ENCODE measurements around the gene ZNF322. TPM values are rescaled to one million over a fixed set of nuclear protein-coding genes. Genes with fewer than 3 reads are reported as not detected.
"Not testable (repeated sequence)": the region's sequence is repeated elsewhere in the genome, so short reads cannot be mapped to it uniquely, and the experiment has no call there.

Gene ZNF322
- 10 to 100 TPM; 15.6 to 17.8 (median 16.5) TPM for total RNA-seq
- 5.1 TPM for polyA plus RNA-seq
- long read RNA-seq, donor 1, full-length matches to known transcripts = 18 of 19 reads
- long read RNA-seq, donor 1, partial matches to known transcripts = 0 of 19 reads
- long read RNA-seq, donor 1, other reads (novel, unspliced or antisense) = 1 of 19 reads
- long read RNA-seq, donor 2, full-length matches to known transcripts = 8 of 9 reads
- long read RNA-seq, donor 2, partial matches to known transcripts = 0 of 9 reads
- long read RNA-seq, donor 2, other reads (novel, unspliced or antisense) = 1 of 9 reads
- long read RNA-seq, donor 3, full-length matches to known transcripts = 46 of 55 reads
- long read RNA-seq, donor 3, partial matches to known transcripts = 0 of 55 reads
- long read RNA-seq, donor 3, other reads (novel, unspliced or antisense) = 9 of 55 reads
- long read RNA-seq, donor 4, full-length matches to known transcripts = 6 of 9 reads
- long read RNA-seq, donor 4, partial matches to known transcripts = 0 of 9 reads
- long read RNA-seq, donor 4, other reads (novel, unspliced or antisense) = 3 of 9 reads

- Histone ChIP-seq H3K27ac (ENCODE audit: low read length) (peak within 1 kb of the TSS; percentile 93), H3K27me3 (ENCODE audit: control insufficient read depth, insufficient read depth) (no peaks in the 10 kb centered on the region), H3K9me3 (ENCODE audit: control insufficient read depth, low read length) (no peaks in the 10 kb centered on the region), H3K4me3 (ENCODE audit: low read length) (peak within 1 kb of the TSS; percentile 98), H3K4me1 (ENCODE audit: control insufficient read depth, insufficient read depth, low read length) (no peaks in the 10 kb centered on the region)
- peak; percentile 100 for ATAC-seq
- under 1% methylated on average over 54 of the region's 56 CpGs for WGBS
- intact Hi-C loops (cut with DNase I) = no loop called here
- DNase-seq = peak; percentile 96 to 98 (median 98)
Measured at GRCh38 chr6:26659042-26659999, at the start of gene ZNF322. ZNF322 (minus strand) TSS chr6:26659746; CDS start chr6:26638553, 21,193 bp downstream.

DNA sequence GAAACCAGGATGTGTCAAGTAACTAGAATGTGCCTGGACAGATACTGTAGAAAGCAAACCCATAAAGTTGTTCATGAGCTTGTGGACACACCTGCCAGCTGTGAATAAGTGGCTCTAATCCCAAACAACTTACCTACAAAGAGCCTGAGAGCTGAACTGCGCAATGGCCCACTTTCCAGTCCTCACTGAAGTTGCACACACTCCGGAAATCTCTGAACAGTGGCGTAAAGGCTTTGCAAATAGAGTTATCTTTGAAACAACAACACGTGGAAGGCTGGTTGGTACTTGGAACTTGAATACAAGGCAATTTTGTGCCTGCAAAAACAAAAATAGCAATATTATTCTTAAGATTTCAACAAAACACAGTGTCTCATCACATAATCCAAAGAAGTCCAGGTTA lies 46.2 kb upstream of the ZNF322 start:
- DNase-seq; H3K4me1 ChIP-seq (ENCODE audit: control insufficient read depth, insufficient read depth, low read length); intact Hi-C loops (cut with DNase I); H3K27me3 ChIP-seq (ENCODE audit: control insufficient read depth, insufficient read depth); H3K9me3 ChIP-seq (ENCODE audit: control insufficient read depth, low read length); ATAC-seq; H3K27ac ChIP-seq (ENCODE audit: low read length); H3K4me3 ChIP-seq (ENCODE audit: low read length): not testable (repeated sequence)
- no CpG with 5 or more reads among the region's 4 CpGs for WGBS

GRCh38 chr6:26705352-26705751 lies 45.8 kb upstream of the ZNF322 start:
- ATAC-seq; H3K27ac ChIP-seq (ENCODE audit: low read length); H3K4me1 ChIP-seq (ENCODE audit: control insufficient read depth, insufficient read depth, low read length); intact Hi-C loops (cut with DNase I); H3K9me3 ChIP-seq (ENCODE audit: control insufficient read depth, low read length); H3K4me3 ChIP-seq (ENCODE audit: low read length); H3K27me3 ChIP-seq (ENCODE audit: control insufficient read depth, insufficient read depth); DNase-seq: not testable (repeated sequence)
- no CpG with 5 or more reads among the region's 5 CpGs for WGBS

- H3K27me3 ChIP-seq (ENCODE audit: control insufficient read depth, insufficient read depth); H3K27ac ChIP-seq (ENCODE audit: low read length); intact Hi-C loops (cut with DNase I); H3K9me3 ChIP-seq (ENCODE audit: control insufficient read depth, low read length); DNase-seq; ATAC-seq; H3K4me1 ChIP-seq (ENCODE audit: control insufficient read depth, insufficient read depth, low read length); H3K4me3 ChIP-seq (ENCODE audit: low read length): not testable (repeated sequence)
- no CpG with 5 or more reads among the region's 17 CpGs for WGBS
Measured at GRCh38 chr6:26701023-26701747, 41.6 kb upstream of the ZNF322 start.

- H3K4me1 ChIP-seq (ENCODE audit: control insufficient read depth, insufficient read depth, low read length); ATAC-seq; H3K27ac ChIP-seq (ENCODE audit: low read length); H3K27me3 ChIP-seq (ENCODE audit: control insufficient read depth, insufficient read depth); H3K9me3 ChIP-seq (ENCODE audit: control insufficient read depth, low read length); intact Hi-C loops (cut with DNase I); DNase-seq; H3K4me3 ChIP-seq (ENCODE audit: low read length): not testable (repeated sequence)
- no CpG with 5 or more reads among the region's 16 CpGs for WGBS
Measured at GRCh38 chr6:26697496-26697895, 38.0 kb upstream of the ZNF322 start.

DNA sequence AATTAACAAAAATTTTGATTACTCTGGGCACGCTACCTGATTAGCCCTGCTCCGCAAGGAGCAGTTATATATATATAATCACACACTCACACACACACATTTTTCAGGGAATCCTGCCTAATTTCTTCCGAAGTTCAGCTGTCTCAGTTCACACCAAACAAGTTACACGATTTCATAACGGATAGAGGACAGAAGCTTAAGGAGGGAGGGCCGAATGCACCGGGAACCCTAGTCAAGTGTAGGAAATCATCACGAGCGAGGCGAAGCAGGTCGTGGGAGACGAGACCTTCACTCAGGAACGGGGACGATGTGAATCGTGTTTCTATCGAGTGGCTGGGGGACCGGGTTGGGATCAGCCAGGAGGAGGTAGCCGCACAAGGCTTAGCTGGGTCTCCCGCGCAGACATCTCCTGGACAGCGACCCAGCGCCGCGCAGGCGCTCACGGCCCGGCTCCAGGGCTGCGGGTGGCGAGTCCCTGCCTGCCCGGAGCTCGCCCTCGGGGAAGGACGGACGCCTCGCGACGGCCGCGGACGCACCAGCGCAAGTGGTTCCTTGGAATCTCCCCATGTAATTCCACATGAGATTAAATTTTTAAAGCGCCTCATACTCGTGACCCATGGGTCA lies 29.9 kb upstream of the ZNF322 start:
- H3K9me3 ChIP-seq (ENCODE audit: control insufficient read depth, low read length); H3K27me3 ChIP-seq (ENCODE audit: control insufficient read depth, insufficient read depth); intact Hi-C loops (cut with DNase I); DNase-seq; H3K27ac ChIP-seq (ENCODE audit: low read length); H3K4me3 ChIP-seq (ENCODE audit: low read length); H3K4me1 ChIP-seq (ENCODE audit: control insufficient read depth, insufficient read depth, low read length): not testable (repeated sequence)
- no CpG with 5 or more reads among the region's 43 CpGs for WGBS
- ATAC-seq = peak in 1 of 2 donors; percentile 31

DNA sequence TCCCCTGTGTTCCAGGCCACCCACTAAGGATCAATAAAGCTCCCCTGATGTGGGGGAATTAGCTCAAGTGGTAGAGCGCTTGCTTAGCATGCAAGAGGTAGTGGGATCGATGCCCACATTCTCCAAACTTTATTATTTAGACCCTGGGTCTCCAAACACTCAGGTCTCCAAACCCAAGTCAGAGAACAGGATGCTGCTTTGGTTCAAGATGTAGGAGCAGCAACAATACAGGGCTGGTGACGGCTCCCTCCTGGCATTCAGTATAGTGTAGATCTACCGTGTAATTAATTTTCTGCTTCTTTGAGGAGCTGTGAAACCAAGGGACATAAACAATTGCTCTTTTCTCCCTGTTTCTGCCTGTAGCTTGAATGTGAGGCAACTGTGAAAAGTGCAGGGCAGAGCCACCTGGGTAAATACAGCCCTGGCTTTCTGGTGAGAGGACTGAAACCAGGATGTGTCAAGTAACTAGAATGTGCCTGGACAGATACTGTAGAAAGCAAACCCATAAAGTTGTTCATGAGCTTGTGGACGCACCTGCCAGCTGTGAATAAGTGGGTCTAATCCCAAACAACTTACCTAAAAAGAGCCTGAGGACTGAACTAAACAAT lies 23.0 kb upstream of the ZNF322 start:
- 50% methylated on average over 1 of the region's 5 CpGs for WGBS
- H3K9me3 ChIP-seq (ENCODE audit: control insufficient read depth, low read length); H3K27ac ChIP-seq (ENCODE audit: low read length); H3K4me3 ChIP-seq (ENCODE audit: low read length); intact Hi-C loops (cut with DNase I); H3K27me3 ChIP-seq (ENCODE audit: control insufficient read depth, insufficient read depth); DNase-seq; ATAC-seq; H3K4me1 ChIP-seq (ENCODE audit: control insufficient read depth, insufficient read depth, low read length): not testable (repeated sequence)

GRCh38 chr6:26673287-26673686 lies 13.7 kb upstream of the ZNF322 start:
- H3K4me1 ChIP-seq (ENCODE audit: control insufficient read depth, insufficient read depth, low read length); H3K27ac ChIP-seq (ENCODE audit: low read length); ATAC-seq; intact Hi-C loops (cut with DNase I); H3K9me3 ChIP-seq (ENCODE audit: control insufficient read depth, low read length); H3K27me3 ChIP-seq (ENCODE audit: control insufficient read depth, insufficient read depth); DNase-seq; H3K4me3 ChIP-seq (ENCODE audit: low read length): not testable (repeated sequence)
- no CpG with 5 or more reads among the region's 5 CpGs for WGBS

- H3K27me3 ChIP-seq (ENCODE audit: control insufficient read depth, insufficient read depth); H3K4me1 ChIP-seq (ENCODE audit: control insufficient read depth, insufficient read depth, low read length); H3K9me3 ChIP-seq (ENCODE audit: control insufficient read depth, low read length); ATAC-seq; intact Hi-C loops (cut with DNase I); DNase-seq; H3K4me3 ChIP-seq (ENCODE audit: low read length); H3K27ac ChIP-seq (ENCODE audit: low read length): not testable (repeated sequence)
- 74% methylated on average over 7 of the region's 7 CpGs for WGBS
Measured at GRCh38 chr6:26670558-26670957, 11.0 kb upstream of the ZNF322 start.

GRCh38 chr6:26670003-26670402 lies 10.5 kb upstream of the ZNF322 start:
- H3K27ac ChIP-seq (ENCODE audit: low read length); ATAC-seq; H3K27me3 ChIP-seq (ENCODE audit: control insufficient read depth, insufficient read depth); H3K9me3 ChIP-seq (ENCODE audit: control insufficient read depth, low read length); H3K4me1 ChIP-seq (ENCODE audit: control insufficient read depth, insufficient read depth, low read length); intact Hi-C loops (cut with DNase I); DNase-seq; H3K4me3 ChIP-seq (ENCODE audit: low read length): not testable (repeated sequence)
- WGBS = 90% methylated on average over 6 of the region's 6 CpGs
